H7 (cell line): ENCODE results near the gene PRMT5. TPM values are rescaled to one million over a fixed set of nuclear protein-coding genes. Genes with fewer than 3 reads are reported as not detected.
A peak's percentile ranks its signal among the peaks of the same experiment; 100 is the strongest.
"Not testable (repeated sequence)": the region's sequence is repeated elsewhere in the genome, so short reads cannot be mapped to it uniquely, and the experiment has no call there.

ENCODE experiments used
- DNase-seq: peaks from one replicate; pipeline ENCODE4 v3.0.0; 2012
- H3K27me3 ChIP-seq: 2 replicates; pipeline ENCODE4 v1.6.0; 2011; ENCODE audit warnings: mild to moderate bottlenecking, low read length; ENCODE audit not compliant: control insufficient read depth, insufficient read depth
- H3K36me3 ChIP-seq: replicated peaks from 2 replicates; pipeline ENCODE4 v1.5.1; 2011; ENCODE audit warnings: low read length; ENCODE audit not compliant: control insufficient read depth, insufficient read depth
- H3K4me3 ChIP-seq: 2 replicates; pipeline ENCODE4 v1.5.1; 2011; ENCODE audit warnings: low read depth, mild to moderate bottlenecking, control low read depth, low read length, moderate library complexity; ENCODE audit not compliant: insufficient read depth
- total RNA-seq: library from RNA; depleted of rRNA; stranded (reverse); fragments of >200 nt; shearing (Covaris generic); gene quantifications from 2 replicates; pipeline ENCODE4 v1.2.3, GENCODE V29; 2014; rRNA removed

The PRMT5 gene
- total RNA-seq = 86.7 and 114 TPM in 2 replicates

DNA sequence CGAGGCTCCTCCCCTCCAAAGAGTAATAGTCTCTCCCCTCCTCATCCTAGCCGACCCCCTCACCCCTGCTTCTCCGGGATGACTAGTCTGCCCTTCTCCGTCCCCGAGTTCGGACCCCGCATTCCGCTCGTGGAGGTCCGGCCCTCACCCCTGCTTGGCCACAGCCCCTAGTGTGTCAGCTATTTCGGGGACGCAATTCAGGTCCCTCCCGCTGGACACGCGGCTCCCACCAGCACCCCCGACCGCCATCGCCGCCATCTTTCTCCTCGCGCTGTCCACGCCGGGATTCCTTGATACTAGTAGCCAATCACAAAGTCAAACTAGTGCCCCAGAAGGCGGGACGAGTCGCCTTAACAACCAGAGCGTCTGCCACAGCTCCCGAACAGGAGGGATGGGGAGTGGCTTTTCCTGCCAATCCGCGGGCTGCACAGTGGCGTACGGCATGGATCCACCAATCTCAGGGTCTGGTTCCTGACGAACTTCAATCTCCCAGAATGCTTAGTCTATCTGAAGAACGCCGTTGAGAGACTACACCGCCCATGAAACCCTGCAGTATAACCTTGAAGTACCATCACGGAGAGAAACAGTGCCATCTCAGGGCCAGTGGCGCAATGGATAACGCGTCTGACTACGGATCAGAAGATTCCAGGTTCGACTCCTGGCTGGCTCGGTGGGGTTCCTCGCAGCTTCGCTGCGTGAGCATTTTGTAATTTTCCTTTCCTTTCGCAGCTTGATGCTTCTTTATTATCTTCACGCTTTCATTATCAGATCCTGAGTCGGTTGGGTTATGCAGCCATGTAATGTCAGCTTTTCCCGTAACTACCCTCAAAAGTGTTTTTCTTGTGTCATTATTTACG is at the start of gene PRMT5:
PRMT5 (minus strand) TSS at position 273 of the 857 bp plus-strand sequence; CDS start at position 258, 15 bp downstream.
- H3K27me3 ChIP-seq = no peaks in the 10 kb centered on the region
- H3K4me3 ChIP-seq = peak within 1 kb of the TSS; percentile 77
- peak; percentile 95 for DNase-seq
- peaks cover 22% of the 10 kb centered on the region for H3K36me3 ChIP-seq

DNA sequence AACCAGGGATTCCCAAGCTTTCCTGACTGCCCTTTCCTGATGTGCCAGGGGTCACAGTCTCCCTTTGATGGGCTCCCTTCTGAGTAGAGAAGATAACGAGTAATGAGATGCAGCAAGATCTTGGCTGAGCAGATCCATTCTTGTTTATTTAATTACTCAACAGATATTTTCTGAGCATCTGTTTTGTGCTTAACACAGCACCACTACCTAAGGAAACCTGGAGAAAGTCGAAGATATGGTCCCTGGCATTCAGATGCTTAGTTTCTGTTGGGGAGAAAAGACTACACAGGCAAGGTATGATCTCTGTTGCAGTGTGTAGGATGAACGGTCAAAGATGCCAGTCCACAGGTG is 49.3 kb upstream of the PRMT5 start:
- Histone ChIP-seq H3K27me3 (peaks cover 15% of the 10 kb centered on the region), H3K4me3 (no peak overlapping the region), H3K36me3 (peaks cover 17% of the 10 kb centered on the region)
- DNase-seq = no peak

DNA sequence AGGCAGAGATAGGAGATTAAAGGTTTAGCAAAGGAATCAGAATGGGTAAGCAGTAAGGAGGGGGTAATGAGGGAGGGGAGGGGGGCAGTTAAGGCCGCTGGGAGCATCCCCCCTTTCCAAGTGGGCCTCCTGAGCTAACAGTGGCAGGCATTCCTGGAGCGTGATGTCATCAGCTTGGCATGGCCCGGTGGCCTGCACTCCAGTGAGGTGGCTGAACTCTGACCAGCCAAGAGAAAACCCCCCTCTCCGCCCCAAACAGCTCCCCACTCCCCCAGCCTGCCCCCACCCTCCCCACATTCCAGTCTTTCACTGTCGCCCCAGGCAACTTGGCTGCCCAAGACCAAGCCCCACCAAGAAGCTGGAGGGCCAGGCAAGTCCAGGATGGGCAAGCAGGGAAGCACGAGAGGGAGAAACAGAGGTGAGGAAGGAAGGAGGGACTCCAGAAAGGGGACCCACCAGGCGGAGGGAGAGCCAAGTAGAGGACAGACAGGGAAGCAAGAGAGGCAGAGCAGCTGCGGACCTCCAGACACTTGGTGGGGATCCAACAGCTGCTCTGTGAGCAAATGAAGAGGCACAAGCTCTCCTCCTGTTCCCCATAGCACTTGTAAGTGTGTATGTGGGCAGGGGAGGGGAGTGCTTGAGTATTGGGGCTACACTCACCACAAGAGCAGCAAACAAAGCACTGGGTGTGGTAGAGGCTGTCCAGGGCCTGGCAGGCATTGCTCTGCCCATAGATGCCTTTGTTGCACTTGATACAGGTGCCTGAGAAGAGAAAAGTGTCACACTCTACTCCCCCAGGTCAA is 48.7 kb upstream of the PRMT5 start:
- Histone ChIP-seq H3K4me3 (no peak overlapping the region), H3K36me3 (peaks cover 23% of the 10 kb centered on the region), H3K27me3 (peaks cover 15% of the 10 kb centered on the region)
- peak; percentile 93 for DNase-seq

DNA sequence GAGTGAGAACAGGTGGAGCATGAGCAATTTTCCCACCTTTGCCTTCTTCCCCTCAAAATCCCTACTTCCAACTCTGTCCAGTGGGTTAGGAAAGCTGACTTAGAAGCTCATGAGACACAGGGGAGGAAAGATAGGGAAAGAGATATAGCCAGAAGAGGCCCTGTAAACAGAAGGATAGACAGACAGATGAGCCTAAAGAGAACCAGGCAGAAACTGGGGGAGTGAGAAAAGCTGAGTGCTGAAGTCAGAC is 48.2 kb upstream of the PRMT5 start:
- DNase-seq = no peak
- Histone ChIP-seq H3K4me3 (no peak overlapping the region), H3K27me3 (peaks cover 15% of the 10 kb centered on the region), H3K36me3 (peaks cover 28% of the 10 kb centered on the region)

DNA sequence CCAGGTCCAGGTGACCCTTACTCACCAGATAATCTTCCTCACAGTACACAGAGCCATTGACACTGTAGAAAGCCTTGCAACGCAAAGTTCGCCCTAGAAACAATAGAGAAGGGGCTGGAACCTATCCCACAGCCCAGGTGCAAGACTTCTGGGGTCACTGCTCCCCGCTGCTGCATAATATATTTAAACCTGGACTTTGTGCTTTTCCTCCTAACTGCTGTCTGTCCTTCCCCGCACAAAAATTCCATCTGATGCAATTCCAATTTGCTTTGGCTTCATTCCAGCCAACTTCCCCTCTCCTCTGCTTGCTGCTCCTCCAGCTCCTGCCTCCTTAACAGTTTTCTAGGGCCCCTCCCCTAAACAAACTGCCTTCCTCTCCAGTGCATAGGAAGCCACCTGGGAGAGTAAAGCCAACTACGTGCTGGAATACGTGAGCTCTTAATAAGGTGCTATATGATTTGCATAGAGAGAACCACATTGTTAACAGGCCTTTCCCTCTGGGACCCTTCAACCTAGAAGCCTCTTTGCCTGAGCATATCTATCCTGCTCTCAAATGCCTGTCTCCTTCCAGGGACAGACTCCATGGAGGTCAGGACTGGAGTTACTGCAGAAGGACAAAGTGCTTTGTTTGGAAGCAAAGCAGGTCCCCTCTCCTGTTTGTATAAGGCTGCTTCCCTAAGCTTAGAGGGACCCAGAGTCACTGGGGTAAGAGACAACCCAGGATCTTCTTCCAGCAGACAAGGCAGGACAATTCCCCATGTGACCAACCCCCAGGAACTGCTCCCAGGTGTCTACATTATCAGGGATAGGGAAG is 47.7 kb upstream of the PRMT5 start:
- no peak overlapping the region for H3K4me3 ChIP-seq
- peak; percentile 41 for DNase-seq
- peaks cover 30% of the 10 kb centered on the region for H3K36me3 ChIP-seq
- peaks cover 11% of the 10 kb centered on the region for H3K27me3 ChIP-seq

DNA sequence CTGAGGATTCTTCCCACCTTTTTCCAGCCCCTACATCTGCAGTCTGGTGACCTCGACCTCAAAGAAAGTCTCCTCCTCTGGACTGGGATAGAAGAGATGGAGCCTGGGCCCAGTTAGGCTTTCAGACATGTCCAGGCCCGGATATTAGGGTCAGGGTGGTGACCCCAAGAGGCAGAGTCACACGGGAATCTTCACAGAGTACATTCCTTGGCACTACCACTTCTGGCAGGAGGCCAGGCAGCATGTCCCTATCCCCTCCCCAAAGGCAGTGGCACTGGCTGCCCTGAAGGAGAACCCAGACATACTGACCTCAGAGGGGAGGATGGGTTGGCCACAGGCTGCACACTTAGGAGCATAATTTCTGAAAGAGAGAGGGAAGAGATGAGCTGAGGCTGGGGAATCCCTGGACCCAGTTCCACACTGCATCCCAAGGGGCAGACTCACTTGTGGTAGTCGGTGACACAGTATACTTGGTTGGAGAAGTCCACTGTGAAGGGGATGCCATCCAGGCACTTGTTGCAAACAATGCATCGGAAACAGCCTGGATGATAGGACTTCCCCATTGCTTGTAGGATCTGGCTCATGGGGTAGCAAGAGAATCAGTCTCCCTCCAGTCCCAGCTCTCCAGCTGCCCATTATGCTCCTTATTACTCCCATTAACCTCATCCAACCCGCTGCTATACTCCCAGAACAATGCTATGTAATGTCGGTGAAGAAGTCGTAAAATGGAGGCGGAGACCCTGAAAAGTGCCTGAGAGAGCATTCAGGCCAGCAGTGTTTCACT is 45.5 kb upstream of the PRMT5 start:
- Histone ChIP-seq H3K27me3 (no peaks in the 10 kb centered on the region), H3K36me3 (peaks cover 31% of the 10 kb centered on the region), H3K4me3 (no peak overlapping the region)
- DNase-seq = no peak

DNA sequence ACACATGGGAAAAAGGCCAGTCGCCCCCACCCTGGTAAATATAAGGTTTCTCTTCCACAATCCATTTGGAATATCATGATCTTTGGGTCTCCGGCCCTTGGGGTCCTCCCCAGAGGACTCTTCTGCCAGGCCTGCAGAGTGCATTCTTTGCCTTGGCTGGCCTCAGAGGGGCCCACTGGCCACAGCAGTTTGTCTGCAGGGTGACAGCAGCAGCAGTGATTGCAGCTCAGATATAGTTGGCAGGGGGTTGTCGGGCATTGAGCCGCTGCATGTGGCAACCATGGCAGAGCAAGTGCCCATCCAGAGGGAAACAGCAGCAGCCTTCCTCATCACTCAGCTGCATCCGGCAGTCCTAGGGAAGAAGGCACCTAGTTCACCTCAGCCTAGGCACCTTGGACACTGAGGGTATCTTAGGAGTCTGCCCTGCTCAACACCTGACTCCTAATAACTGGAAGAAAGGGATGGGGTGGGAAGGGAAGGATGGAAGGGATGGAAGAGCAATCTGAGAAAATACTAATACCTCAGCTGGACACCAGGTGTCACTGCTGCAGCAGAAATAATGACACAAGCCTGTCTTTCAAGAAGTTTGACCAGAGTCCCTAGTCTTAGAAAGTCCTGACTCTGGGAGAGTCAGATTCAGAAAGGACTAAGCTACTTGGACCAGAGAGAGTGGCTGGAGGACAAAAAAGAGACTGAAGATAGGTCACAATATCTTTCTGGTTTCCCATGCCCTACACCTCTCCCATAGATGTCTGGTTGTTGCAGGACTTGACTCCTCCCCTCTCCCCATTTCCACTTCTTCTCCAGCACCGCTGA is 44.2 kb upstream of the PRMT5 start:
- H3K27me3 ChIP-seq = no peaks in the 10 kb centered on the region
- peaks cover 31% of the 10 kb centered on the region for H3K36me3 ChIP-seq
- DNase-seq = peak; percentile 72
- H3K4me3 ChIP-seq = no peak overlapping the region

DNA sequence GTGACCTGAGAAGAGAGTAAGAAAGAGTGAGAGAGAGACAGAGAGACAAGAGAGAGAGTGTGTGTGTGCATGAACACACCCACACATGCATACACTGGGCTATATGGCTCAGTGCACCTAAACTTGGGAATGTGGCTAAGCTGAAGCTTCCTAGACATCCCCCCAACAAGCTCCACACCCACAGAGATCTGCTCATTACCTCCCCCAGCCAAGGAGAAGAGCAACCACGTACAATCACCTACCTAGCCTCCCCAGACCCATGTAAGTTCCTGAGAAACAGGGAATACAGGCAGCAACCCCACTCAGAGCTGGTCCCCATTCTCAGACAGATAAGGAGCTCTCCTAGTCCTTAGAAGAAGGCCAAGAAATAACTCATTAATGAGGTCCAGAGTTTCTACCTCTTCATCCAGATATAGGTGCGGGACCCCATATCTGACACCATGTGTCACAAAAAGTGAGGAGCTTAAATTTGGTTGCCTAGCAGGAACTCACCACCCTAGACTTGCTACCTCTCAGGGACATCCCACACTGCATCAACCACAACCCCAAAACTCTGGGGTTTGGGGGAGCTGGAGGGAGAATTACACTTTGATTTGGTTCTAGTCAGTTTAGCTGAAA is 43.2 kb upstream of the PRMT5 start:
- no peaks in the 10 kb centered on the region for H3K27me3 ChIP-seq
- no peak for DNase-seq
- H3K36me3 ChIP-seq = peaks cover 30% of the 10 kb centered on the region
- H3K4me3 ChIP-seq = no peak overlapping the region

DNA sequence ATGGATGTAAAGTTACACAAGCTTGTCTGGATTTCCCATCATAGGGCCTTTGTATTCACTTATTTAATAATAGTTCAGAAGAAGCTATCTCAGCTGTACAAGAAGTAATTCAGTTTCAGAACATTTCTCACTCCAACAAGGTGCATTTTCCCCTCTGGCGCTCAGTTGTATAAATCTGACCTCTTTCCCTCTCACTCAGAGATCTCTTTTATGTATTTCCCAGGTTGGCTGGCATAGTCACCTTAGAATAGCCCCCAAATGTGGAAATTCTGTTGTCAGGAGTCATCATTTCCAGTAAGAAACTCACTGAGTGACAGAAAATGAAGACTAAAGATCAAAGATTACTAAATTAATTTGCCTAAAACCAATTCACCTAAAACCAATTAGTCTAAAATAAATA is 42.0 kb upstream of the PRMT5 start:
- H3K4me3 ChIP-seq = no peak overlapping the region
- H3K27me3 ChIP-seq = no peaks in the 10 kb centered on the region
- peaks cover 28% of the 10 kb centered on the region for H3K36me3 ChIP-seq
- DNase-seq = no peak

DNA sequence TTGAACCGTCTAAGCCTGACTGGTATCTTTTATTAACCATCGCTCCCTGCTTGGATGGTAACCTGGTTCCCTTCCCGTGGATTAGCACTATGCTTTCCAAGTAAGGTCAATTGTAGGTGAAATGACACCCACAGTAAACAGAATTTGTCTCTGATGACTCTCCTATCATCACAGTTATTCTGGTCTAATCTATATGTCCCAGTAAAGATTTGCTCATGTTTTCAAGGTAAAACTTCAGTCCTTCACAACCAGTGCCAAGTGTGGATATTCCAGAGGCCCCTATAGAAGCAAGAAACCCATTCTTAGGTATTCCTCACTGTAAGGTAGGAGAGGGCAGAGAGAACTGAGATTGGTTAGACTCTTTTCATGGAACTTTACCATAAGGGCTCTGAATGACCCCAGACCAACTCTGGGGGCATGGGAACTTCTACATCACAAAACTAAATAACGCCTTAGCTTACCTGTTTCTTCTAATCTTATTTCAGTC is 37.6 kb upstream of the PRMT5 start:
- Histone ChIP-seq H3K27me3 (no peaks in the 10 kb centered on the region), H3K4me3 (no peak overlapping the region), H3K36me3 (0 out of 2 replicates have a peak, but pooled peaks cover 1% of the 10 kb centered on the region)
- DNase-seq = no peak

DNA sequence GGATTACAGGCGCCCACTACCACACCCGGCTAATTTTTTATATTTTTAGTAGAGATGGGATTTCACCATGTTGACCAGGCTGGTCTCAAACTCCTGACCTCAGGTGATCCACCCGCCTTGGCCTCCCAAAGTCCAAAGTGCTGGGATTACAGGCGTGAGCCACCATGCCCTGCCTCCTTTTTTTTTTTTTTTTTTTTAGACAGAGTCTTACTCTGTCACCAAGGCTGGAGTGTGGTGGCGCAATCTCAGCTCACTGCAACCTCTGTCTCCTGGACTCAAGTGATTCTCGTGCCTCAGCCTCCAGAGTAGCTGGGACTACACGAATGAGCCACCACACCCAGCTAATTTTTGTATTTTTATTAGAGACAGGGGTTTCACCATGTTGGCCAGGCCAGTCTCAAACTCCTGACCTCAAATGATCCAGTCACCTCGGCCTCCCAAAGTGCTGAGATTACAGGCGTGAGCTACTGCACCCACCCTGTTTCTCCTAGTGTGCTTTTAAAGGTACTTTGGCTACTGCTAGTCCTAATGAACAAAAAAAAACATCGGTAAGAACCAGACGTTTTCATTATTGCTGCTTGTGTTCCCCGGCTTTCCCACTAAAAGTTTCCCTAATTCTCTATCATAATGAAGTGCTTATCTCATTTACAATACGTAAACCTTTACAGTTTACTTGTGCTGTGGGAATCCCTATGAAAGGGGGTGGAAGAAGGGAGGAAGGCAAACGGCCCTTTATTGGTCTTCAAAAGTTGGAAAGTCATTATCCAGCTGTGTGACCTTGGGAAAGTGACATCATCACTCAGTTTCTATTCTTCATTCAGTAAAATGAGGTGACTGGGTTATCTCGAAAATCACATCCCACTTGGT is 37.0 kb upstream of the PRMT5 start:
- not testable (repeated sequence) for H3K4me3 ChIP-seq, H3K36me3 ChIP-seq, DNase-seq, H3K27me3 ChIP-seq

DNA sequence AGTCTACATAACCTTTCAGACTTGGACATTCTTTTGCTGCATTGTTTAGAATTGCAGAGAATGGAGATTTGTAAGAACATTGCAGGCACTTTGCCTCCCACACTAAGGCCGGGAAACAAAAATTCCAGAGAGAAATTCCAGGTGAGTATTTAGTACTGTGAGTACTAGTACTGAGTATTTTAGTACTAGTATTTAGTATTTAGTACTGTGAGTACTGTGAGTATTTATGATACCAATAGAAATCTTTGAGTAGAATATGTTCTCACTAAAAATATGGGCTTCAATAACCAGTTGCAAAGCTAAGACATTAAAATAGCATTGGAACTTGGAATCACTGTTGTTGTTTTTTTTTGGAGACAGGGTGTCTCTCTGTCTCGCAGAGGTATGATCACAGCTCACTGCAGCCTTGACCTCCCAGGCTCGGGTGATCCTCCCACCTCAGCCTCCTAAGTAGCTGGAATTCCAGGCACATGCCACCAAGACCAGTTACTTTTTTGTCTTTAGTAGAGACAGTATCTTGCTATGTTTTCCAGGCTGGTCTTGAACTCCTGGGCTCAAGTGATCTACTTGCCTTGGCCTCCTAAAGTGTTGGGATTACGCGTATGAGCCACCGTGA is 33.0 kb upstream of the PRMT5 start:
- no peaks in the 10 kb centered on the region for H3K27me3 ChIP-seq
- no peaks in the 10 kb centered on the region for H3K36me3 ChIP-seq
- H3K4me3 ChIP-seq = no peak overlapping the region
- no peak for DNase-seq
